Right ventricle myocardium superior (tissue), 1 donor: ENCODE measurements around the gene MAP3K14. TPM values are rescaled to one million over a fixed set of nuclear protein-coding genes. Genes with fewer than 3 reads are reported as not detected.
A peak's percentile ranks its signal among the peaks of the same experiment; 100 is the strongest.

Source experiments
- ATAC-seq: fragments of 200-7000 bp; cut with Tn5 transposase; one replicate; pipeline ENCODE4 v1.9.1; 2020; ENCODE audit warnings: mild to moderate bottlenecking; ENCODE audit not compliant: poor library complexity
- DNase-seq: peaks from one replicate; pipeline ENCODE4 v3.0.0-alpha.2; 2020
- intact Hi-C: fragments of 100-400 bp; cut with DNase I; formaldehyde crosslinking; loops from one replicate; pipeline ENCODE4 v1.11.2; 2022
- total RNA-seq: library from RNA; stranded (reverse); fragmentation: NEBNext Ultra II Directional; extraction: Animal tissue kit (Norgen Biotek cat#: 25700); gene quantifications from one replicate; pipeline ENCODE4 v1.2.1, GENCODE V29; 2021
- donor health status: DM: no; HTN: yes; CAD: no; lungs with severe emphysema.

MAP3K14 gene
- total RNA-seq, 1 donor from 2014 or later: 12.2 TPM

- intact Hi-C loops: no loop called here
- peak; percentile 87 for DNase-seq
- peak; percentile 44 for ATAC-seq
These were observed 24.8 kb upstream of the MAP3K14 start for GRCh38 chr17:45341533-45342158.

DNA sequence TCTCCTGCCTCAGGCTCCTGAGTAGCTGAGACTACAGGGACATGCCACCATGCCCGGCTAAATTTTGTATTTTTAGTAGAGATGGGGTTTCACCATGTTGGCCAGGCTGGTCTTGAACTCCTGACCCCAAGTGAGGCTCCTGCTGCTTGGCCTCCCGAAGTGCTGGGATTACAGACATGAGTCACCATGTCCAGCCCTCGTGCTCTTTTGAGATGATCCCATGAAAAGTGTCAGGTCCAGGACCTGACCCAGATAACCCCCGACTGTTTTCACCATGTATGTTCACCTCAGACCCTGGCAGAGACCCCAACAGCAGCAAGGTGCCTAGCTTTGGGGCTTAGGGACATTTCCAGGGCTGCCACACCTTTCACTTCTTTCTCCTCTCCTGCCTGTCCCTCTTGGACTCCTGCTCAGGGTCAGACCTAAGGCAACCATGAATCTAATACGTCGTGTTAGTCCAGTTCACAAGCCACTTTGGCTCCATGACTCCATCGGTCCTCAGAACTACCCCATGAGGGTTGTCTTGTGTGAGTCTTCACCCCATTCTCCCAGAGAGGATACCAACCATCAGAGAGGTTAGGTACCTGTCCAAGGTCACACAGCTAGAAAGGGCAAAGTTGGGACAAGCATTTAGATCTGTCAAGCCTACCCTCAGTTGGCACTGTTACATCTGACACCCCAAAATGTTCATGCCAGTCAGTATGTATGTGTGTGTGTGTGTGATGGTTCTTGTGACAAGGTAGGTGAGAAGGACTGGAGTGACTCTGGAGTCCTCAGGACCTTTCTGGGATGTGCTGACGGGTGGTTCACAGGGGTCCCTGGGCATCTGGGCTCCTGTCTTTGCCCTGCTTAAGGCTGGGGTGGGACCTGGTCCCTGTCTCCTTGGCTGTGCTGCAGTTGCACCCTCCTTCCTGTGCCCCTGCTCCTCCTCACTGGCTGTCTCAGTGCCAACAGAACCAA is 23.1 kb upstream of the MAP3K14 start:
- DNase-seq (no peak), ATAC-seq (no peak)
- intact Hi-C loops: no loop called here

DNA sequence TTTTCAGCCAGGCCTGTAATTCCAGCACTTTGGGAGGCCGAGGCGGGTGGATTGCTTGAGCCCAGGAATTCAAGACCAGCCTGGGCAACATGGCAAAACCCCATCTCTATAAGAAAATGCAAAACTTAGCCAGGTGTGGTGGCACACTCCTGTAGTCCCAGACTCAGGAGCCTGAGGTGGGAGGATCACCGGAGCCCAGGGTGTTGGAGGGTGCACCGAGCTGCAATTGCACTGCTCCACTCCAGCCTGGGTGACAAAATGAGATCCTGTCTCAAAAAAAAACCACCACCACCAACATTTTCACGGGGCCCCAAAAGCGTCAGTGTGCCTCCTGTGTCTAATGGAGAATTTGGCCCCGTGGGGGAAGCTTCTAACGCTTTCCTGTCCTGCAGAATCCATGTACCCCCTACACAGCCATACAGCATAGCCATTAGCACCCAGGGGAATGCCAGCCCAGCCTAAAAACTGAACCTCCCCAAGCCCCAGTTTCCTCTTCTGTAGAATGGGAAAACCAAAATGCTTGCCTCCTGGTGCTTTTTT is 22.2 kb upstream of the MAP3K14 start:
- ATAC-seq: no peak
- intact Hi-C loops: no loop called here
- no peak for DNase-seq

GRCh38 chr17:45338023-45338781 is 21.4 kb upstream of the MAP3K14 start:
- intact Hi-C loops: no loop called here
- ATAC-seq: peak; percentile 58
- DNase-seq: peak; percentile 55

DNA sequence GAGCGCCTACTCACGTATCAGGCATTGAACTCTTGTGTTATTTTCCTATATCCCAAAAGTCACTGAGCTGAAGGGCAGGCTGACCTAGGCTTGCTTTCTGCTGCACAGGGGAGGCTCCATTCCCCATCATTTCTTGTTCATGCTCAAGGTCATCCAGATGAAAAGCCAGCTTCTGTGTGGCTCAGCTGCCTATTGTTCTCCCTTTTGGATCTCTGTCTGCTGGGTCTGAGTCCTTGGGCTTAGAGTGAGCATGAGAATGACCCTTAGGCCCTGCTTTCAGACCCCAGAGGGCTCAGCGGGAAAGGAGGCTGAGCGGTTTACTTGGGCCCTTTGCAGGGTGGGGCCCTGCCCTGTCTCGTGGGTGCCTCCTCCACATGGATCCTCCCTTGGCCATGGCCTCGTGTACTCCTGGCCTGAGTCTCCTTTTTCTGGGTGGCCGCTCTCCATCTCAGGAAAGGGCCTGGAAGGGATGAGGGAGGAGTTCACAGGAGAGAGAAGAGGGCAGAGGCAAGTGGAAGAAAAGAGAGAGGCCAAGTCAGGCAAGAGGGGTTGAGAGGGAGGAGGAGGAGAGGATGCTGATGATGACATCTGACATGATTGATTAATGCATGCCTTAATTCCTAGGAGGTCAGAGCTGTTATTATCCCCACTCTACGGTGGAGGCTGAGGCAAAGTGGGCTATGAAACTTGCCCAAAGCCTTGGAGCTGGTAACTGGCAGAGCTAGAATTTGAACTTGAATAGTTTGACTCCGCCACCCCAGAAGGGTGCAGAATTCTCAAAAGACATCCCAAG is 19.8 kb upstream of the MAP3K14 start:
- DNase-seq (no peak), ATAC-seq (no peak)
- intact Hi-C loops: no loop called here

DNA sequence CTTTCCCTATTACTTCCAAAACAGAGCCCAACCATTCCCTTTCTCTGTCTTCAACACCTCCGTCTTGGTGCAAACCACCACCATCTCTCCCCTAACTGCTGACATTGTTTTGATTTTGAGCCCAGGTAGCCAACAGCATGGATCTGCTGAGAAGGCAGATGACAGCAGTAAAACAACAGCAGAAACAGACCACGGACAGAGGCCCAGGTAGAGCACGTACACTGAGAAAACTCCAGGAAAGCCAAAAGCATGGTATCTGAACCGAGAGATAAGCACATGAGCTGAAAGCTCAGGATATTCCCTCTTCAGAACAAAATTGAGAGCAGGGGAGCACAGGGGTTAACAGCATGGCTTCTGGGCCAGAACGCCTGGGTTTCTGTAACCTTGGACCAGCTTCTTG is 18.9 kb upstream of the MAP3K14 start:
- DNase-seq: no peak

GRCh38 chr17:45334701-45335677 is 18.2 kb upstream of the MAP3K14 start:
- intact Hi-C loops: no loop called here
- ATAC-seq (no peak), DNase-seq (no peak)

More for the DNA sequence above, 18.9 kb upstream of the MAP3K14 start:
- intact Hi-C loops: no loop called here
- ATAC-seq: no peak

DNA sequence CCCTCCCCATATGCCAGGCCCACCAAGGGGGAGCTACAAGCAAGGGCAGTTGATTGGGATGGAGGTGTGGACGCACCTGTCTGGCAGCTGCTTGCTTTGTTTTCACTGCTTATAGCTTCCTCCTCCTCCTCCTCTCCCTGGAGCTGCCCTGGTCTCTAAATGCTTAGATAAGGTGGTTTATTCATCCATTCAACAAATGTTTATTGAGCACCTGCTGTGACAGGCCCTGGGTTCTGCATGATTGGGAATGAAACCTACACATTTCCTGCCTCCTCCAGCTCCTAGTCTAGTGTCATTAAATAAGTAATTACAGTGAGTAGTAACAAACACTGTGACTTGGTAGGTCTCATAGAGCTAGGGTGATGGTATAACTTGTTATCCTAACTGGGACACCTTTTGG is 17.4 kb upstream of the MAP3K14 start:
- no peak for DNase-seq

DNA sequence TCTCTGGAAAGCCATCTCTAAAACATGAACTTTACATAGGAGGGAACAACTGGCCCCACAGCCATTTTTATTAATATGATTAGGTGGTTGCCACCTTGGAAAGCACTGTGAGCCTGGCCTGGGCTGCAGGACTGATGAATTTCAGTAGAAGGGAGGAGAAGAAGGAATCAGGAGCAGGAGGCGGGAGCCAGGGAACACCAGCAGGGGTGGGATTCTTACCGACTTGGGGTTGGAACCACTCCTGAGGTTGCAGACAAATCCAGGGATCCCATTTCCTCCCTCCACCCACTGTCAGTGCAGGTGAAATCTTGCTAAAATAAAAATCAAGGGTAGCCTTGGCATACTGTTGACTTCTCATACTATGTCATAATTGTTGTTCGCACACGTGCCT is 16.9 kb upstream of the MAP3K14 start:
- DNase-seq: no peak
- intact Hi-C loops: no loop called here
- no peak for ATAC-seq

More for the DNA sequence above, 17.4 kb upstream of the MAP3K14 start:
- no peak for ATAC-seq
- intact Hi-C loops: no loop called here

DNA sequence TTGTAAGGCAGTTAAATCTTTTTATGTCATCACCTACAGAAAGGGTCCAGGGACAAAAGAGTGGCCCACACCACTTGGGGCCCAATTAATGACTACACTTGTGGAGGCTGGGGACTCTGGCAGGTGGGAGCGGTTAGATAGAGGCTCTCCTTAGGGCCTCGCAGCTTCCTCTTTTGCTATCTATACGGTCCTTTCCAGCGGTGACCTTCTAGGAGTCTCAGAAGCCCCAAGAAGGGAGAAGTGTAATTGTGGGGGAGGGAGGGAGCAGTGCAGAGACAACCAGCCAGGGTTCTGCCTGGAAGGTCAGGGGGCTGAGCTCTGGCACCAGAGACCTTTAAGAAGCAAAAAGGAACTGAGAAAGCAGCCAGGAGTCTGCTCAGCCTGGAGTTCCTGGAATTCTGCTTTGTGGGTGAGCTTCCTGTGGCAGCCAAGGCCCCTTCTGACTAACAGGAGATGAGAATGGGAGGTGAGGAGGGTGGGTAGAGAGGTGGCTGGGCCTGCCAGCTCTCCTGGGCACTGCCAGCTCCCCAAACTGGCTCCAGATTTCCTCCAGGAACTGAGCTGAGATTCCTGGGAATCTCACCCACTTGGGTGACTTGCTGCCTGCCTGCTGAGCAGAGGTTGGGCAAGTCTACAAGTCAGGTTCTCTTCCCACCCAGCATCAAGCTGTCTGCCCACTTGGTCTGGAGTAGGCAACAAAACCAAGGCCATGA is 16.3 kb upstream of the MAP3K14 start:
- DNase-seq: no peak
- intact Hi-C loops: no loop called here
- peak; percentile 10 for ATAC-seq

DNA sequence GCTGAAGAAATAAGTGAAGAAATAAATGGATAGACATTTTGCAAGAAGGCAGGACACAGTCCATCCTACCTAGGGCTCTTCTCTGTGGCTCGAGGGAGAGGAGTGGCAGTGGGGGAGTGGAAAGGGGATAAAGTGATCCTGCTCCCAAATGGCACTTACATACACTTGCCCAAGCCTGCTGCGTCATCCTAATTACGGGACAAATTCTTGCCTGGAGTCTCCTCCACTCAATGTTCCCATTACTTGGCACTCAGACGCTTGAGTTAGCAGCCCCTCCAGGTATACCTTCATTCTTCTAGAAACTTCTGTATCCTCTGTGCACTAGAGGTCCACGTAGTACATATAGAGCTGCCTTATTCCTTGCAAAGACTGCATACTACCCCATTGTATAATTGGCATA is 15.7 kb upstream of the MAP3K14 start:
- intact Hi-C loops: no loop called here
- ATAC-seq (no peak), DNase-seq (no peak)

DNA sequence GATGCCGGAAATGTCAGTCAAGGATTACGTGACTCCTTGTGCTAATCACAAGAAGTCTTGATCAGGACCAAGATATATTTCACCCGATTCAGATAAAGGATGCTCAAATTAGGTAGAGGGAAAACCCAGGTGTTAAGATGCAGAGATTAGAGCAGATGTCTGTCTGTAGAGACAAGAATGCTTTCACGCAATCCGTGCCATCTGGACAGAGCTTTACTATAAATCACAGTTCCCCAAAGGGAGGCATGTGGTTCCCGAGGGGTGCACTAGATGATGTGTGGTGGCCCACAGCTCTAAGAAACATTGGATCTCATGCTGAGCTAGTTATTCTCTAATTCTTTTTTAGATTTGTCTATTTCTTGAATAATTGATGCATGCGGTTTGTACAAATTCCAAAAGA is 9.8 kb upstream of the MAP3K14 start:
- ATAC-seq: no peak
- no peak for DNase-seq
- intact Hi-C loops: no loop called here

GRCh38 chr17:45325810-45326209 is 9.0 kb upstream of the MAP3K14 start:
- peak; percentile 47 for ATAC-seq
- no peak for DNase-seq
- intact Hi-C loops: no loop called here

GRCh38 chr17:45324336-45324735 is 7.5 kb upstream of the MAP3K14 start:
- DNase-seq (no peak), ATAC-seq (no peak)
- intact Hi-C loops: no loop called here

GRCh38 chr17:45322168-45322567 is 5.3 kb upstream of the MAP3K14 start:
- no peak for DNase-seq
- no peak for ATAC-seq

GRCh38 chr17:45320931-45321461 is 4.2 kb upstream of the MAP3K14 start:
- intact Hi-C loops: no loop called here
- no peak for DNase-seq
- no peak for ATAC-seq

More at GRCh38 chr17:45322168-45322567, 5.3 kb upstream of the MAP3K14 start:
- intact Hi-C loops: no loop called here
